NCI-H1694 (cell line): ENCODE data around the gene RABGAP1L.
"Not testable (repeated sequence)": the region's sequence is repeated elsewhere in the genome, so short reads cannot be mapped to it uniquely, and the experiment has no call there.

ENCODE experiments used
- DNase-seq: peaks from one replicate; lab custom pipeline; 2025; lab: John Stamatoyannopoulos, UW

Gene RABGAP1L

DNA sequence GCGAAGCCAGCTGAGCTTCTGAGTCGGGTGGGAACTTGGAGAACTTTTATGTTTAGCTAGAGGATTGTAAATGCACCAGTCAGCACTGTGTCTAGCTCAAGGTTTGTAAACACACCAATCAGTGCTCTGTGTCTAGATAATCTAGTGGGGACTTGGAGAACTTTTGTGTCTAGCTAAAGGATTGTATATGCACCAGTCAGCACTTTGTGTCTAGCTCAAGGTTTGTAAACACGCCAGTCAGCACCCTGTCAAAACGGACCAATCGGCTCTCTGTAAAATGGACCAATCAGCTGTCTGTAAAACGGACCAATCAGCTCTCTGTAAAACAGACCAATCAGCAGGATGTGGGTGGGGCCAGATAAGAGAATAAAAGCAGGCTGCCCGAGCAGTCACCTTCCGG lies 552.5 kb downstream of the RABGAP1L start:
- not testable (repeated sequence) for DNase-seq

DNA sequence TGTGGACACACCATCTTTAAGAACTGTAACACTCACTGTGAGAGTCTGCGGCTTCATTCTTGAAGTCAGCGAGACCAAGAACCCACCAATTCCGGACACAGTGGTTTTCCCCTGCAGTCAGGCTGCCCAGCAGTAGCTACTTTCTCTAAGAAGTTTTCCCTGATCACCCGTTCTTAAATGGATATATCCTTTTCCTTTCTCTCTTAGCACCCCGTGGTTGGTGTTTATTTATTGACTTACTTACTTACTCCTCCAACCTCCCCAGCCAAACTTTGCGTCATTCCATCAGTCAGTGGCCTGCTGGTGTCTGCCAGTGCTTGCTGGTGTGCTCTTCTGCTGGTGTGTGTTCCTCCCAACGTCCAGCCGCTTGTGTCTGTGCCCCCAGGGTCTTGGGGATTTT lies 553.2 kb downstream of the RABGAP1L start:
- DNase-seq: no peak

DNA sequence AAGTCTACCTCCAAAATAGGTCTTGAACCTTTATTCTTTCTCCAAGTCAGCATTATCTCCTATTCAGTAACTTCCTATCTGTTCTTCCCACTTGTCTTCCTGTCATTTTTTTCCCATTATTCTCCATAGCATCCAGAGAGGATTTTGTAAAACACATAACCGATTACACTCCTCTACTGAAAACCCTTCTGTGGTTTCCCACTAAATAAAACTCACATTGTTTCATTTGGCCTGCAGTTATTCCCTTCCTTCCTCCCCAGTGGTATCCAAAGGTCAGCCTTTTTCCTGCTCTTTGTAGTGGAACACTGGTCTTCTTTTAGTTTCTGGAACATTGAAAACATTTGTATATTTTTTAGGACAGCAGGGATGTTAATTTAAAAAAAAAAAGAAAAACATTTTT lies 554.5 kb downstream of the RABGAP1L start:
- DNase-seq: no peak

DNA sequence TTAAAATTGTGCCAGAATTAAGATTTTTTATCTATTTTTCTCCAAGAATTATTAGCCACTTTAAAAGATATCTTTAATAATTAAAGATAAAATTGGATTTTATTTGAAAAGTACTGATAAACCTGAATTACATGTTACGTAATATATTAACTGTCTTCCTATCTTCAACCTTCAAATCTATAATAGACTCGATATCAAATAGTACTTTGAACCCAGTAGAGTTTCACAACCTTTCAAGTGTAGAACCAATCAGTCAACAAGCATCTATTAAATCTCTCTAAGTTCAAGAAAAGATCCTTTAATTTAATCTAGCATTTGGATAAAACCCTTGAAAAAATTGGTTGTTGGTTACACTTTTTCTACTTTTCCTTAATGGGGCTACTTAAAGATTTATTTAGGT lies 559.9 kb downstream of the RABGAP1L start:
- no peak for DNase-seq

DNA sequence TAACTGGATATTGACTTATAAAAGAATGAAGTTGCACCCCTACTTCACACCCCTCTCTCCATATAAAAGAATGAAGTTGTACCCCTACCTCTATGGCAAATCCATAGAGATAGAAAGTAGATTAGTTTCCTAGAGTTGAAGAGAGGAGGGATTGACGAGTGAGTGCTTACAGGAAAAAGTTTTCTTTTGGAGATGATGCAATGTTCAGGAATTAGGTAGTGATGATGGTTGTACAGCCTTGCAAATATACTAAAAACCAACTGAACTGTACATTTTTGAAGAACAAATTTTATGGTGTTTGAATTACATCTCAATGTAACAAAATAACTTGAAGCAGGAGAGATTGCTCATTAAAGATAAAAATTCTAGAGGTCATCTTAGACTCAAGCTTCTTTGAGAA lies 561.3 kb downstream of the RABGAP1L start:
- DNase-seq: no peak

DNA sequence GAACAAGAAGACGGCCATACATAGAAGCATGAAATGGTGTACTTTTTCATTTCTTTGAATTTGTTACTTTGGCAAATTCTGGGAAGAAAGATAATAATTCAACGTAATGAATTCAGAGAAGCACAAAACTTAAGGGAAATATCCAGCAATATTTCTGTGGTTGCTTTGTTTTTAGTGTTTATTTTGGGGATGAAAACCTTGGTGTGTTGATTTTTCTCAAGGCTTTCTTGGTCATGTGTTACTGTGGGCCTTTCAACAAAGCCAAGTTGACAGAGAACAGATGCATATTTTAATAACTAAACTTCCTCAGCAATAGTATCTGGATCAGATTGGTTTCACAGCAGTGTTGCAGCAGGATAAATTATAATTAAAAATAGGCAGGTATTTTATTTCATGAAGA lies 561.9 kb downstream of the RABGAP1L start:
- DNase-seq: no peak

DNA sequence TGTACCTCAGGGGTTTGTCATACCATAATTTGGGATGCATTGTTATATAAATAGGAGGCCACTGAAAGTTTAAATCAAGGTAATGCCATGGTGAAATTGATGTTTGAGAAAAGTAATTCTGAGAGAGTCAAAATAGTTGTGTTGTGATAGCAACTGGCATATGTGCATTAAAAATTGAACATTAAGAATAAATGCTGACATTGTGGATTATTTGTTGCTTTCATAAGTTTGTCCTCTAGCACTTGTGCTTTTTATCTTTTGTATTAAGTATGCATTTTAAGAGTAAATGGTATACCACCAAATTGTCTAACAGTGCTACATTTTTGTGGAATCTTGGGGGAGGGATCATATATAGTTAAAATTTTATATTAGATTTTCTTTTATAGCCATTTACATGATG lies 564.5 kb downstream of the RABGAP1L start:
- no peak for DNase-seq

DNA sequence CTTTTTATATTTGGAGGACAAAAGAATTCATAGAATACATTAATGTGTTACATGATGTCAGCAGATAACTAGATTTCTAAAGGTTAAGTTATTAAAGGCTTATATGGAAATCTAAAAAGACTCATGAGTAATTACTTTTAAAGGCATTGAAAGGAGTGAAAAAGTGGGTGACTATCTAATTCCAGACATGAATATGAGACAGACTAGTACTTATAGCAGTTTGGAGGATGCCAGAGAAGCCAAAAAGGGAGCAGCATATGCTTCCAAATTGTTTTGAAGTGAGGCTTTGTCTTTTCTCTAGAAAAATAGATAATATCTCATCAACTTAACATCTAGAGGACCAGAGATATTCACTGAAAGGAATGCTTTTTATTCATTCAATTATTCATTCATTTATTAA lies 564.9 kb downstream of the RABGAP1L start:
- peak; percentile 32 for DNase-seq

DNA sequence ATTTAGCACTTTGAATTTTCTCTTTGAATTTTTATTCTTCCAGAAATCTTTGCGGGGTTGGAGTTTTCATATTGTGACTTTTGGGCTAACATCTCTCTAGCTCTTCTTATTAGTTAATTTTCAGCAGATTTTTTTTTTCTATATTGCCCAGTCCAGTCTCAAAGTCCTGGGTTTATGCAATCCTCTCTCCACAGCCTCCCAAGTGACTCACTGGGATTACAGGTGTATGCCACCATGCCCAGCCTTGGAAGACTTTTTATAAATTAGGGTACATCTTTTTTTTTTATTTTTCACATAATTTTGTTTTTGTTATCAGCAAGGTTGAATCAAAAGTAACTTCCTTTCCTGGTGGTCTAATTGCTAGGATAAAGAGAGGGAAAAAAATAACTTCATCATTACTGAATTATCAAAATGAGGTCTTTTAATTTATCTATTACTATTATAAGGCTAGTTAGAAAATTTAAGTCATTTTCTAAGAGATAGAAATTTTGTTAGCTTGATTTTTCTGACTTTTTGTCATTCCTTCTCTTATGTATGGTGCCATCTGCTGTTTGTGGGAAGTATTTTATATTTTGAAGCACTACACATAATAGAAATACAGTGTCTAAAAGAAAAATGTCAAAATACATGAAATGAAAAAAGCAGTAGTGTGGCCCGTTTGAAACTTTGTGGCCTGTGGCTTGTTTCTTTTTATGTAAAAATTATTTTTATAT lies 567.0 kb downstream of the RABGAP1L start:
- peak; percentile 33 for DNase-seq

DNA sequence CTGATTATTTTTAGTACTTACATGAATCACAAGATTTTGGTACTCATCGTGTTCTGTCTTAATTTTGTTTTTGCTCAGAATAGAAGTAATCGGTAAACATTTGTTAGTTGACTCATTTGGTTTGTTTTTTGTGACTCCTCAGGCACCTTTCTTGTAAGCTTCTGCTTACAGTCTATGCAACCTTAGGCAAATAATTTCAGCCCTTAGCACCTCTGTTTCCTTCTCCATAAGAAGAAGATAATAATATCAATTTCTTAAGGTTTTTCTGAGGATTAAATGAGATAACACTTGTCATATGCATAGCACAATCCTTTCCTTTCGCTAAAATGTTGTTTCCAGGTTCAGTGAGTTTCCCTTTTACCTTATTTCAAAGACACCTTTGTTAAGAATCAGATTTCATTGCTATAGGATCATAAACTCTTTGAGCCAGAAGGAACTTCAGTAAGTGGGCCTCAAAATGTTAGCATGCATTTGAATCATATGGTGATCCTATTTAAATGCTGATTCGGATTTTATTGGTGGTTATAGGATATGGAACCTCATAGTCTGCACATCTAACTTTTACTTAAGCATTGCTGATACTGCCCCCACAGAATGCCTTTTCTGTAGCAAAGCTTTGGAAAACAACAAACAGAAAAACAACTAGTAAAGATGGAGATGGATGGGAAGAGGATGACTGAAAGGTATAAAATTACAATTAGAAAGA lies 567.7 kb downstream of the RABGAP1L start:
- no peak for DNase-seq

DNA sequence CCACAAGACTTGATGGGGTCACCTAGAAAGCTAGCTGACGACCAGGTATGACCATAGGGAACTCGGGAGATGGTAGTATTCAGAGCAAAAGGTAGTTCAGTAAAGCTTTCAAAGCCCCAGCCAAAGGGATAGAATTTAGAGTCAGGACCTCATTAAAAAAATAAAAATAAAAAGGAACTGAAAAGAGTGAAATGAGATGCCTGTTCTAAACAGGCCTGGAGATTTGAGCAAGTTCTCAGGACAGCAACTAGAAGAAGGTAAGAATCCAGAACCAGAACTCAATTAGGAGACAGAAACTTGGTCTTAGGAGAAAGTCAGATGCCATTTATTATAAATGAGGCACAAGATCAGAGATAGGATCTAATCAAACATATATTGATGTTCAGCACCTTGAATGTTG lies 575.0 kb downstream of the RABGAP1L start:
- DNase-seq: no peak

DNA sequence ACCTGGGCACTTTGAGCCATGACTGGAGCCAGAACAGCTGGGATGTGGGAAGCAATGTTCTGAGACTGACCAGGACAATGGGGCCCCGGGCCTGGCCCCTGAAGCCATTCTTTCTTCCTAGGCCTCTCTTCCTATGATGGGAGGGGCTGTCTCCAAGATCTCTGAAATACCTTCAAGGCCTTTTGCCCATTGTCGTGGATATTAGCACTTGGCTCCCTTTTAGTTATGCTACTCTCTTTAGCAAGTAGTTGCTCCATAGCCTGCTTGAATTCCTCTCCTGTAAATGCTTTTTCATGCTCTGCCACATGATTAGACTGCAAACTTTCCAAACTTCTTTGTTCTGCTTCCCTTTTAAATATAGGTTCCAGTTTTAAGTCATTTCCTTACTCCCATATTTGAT lies 577.5 kb downstream of the RABGAP1L start:
- DNase-seq: no peak

DNA sequence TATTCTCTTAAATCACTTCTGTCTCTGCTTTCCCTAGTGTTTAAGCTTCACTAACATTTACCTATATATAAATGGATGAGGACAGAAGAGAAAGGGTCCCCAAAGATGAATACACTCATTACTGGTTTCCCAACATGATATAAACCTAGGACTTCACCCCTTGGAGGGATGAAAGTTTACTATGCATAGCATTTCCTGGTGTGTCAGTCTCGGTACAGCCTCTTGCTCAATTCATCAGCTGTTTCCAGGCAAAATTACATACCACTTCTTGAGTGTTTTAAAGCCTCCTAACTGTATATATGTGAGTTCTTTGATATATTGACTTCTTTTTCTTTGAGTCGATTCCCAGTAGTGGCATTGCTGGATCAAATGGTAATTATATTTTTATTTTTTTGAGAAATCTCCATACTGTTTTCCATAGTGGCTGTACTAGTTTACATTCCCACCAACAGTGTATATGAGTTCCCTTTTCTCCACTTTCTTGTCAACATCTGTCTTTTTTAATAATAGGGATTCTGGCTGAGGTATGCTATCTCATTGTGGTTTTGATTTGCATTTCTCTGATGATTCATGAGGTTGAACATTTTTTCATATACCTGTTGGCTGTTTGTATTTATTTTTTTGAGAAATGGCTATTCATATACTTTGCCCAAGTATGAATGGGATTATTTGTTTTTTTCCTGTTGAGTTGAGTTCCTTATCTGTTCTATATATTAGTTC lies 581.1 kb downstream of the RABGAP1L start:
- DNase-seq: no peak

DNA sequence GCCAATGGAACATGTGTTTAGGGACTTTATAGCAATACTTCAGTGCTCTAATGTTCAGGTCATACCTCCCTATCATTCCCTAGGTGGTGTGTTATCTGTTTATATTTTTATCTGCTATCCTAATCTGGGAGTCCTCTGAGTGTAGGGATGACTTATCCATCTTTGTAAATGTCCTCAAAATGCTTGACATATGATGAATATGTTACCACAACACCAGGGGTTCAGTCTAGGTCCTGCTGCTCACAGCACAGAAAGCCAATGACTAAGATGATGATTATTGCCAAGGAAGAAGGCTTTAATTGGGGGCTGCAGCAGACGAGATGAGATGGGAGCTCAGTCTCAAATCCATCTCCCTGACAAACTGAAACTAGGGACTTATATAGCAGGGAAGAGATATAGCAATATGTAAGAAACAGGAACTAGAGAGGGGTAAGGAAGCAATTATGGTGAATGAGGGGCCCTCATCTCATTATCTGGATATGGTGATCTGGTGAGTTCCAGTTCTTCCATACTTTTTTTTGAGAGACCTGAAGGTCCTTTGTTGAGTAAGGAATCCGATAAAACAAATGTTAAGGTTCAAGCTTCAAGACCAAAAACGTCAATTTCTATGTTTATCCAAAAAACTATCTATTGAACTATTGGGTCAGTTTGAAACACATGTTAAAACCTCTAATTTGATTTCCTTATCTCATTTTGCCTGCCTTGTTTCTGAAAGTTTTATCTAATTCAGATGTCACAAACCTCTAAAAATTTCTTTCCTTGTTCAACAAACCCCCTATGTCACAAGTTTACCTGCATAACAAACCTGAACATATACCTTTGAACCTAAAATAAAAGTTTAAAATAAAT lies 583.7 kb downstream of the RABGAP1L start:
- DNase-seq: no peak

DNA sequence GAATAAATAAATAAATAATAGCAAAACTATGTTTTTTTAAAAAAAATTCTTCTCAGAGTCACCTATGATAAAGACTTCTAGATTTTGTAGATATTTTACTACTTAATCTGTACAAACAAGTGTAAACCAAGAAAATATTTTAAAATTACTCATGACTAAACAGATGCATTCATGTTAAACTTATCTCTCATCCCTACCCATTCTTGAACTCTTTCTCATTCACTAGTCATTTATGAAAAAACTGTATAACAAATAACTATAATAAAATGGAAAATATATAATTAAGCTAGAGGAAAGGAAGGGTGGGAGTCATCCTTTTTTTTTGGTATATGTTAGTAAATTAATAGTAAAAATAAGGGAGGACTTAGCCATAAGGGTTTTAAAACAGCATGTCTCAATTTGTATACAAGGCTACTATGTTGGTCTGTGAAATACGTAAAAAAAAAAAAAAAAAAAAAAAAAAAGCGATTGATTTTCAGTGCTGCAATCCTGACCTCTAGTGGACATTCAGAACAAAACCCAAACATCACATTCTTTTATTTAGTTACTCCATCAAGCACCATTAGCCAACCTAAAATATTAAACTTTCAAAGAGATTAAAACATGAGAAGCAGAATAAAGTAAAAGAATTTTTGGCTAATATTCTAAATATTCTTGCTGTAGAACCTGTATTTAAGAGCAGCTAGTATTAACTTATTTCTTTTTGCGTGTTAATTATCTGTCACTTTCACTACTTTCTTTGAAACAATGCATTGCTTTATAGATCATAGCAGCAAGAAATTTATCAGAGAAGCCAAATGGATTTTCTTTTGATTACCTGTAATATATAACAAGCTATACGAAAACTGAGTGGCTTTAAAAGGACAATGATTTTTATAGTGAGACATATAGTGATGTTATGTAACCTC lies 584.6 kb downstream of the RABGAP1L start:
- DNase-seq: peak; percentile 45

DNA sequence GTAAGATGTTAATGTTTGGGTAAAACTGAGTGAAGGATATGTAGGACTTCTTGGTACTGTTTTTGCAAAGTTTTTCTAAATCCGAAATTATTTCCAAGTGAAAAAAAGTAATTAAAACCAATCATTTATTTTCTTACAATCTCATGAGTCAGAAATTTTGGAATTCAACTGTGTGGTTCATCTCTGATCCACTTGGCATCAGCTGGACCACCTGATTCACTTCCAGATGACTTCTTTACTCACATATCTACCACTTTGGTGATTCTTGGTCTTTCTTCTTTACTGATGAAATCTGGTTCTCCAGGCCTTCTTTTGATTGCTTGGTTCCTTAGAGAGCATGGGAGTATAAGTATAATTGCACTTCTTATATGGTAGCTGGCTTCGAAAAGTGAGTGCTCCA lies 585.6 kb downstream of the RABGAP1L start:
- no peak for DNase-seq

DNA sequence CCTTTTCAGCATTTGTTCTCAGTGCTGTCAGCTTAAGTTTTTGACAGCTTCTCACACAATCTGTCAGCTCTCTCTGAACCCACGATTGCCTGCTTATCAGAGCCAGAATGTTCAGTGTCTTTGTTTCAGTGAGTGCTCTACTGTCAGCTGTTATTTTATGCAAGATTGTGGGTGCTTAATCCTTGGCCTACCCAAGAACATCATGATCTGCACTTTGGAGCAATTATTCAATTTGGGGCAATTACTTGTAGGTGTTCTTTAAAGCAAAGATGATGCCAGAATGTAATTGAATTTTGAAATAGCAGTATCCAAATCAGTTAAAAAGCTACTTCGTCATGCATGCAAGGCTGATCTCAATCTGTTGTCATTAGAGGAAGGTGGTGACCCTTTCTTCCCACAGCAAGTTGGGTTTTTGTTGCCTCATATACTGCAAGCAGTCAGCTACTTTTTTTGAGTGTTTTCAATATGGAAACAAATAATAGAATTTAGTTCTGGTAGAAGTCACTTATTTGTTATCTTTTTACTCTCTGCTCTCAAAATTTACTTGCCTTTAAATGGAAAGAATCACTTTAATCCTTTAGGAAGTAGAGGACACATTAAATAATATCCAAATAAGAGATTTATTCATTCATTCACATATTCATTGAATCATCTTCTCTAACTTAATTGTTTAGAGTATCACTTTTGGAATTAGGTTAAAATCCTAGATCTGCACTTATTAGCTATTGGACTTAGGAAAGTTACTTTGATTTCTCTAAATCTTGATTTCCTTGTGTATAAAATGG lies 586.9 kb downstream of the RABGAP1L start:
- DNase-seq: no peak

DNA sequence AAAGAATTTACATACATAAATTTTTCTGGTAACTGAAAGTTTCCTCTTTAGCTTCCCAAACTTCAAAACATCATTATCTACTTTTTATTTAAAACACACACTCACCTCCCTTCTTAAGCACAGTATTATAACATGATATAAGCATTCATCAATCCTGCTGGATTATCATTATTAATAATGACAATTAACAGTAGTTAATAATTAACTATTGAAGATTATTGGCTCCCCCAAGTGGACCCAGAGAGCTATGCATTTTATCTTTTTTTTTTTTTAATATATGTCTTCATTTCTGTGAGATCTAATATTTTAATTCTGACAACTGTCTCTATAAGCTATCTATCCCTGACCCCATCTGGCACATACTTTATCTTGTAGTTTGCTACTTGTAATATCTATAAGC lies 588.3 kb downstream of the RABGAP1L start:
- DNase-seq: no peak

DNA sequence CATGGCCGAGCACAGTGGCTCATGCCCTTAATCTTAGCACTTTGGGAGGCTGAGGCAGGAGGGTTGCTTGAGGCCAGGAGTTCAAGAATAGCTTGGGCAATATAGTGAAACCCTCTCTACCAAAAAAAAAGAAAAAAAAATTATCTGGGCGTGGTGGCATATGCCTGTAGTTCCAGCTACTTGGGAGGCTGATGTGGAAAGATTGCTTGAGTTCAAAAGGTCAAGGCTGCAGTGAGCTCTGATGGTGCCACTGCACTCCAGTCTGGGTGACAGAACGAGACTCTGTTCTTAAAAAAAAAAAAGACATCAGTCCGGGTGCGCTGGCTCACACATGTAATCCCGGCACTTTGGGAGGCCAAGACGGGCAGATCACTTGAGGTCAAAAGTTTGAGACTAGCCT lies 589.3 kb downstream of the RABGAP1L start:
- DNase-seq: no peak

DNA sequence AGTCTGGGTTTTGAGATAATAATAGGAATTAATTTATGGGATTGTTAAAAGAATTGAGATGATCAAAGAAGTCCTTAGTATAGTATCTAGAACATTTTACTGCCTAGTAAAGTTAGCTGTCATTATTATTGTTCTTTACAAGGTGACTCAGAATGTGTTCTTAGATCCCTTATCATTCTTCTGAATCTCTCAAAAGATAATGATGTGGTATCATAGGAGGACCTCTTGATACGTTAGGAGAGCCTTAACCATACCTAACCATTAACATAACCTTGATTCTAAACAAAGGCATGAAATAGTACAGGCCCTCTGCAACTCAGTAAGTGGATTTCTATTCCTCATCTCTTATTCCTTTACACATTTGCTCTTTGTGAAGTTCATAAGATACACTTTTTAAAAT lies 593.8 kb downstream of the RABGAP1L start:
- DNase-seq: no peak
